ENCODE data around the gene CCR7. TPM values are rescaled to one million over a fixed set of nuclear protein-coding genes. Genes with fewer than 3 reads are reported as not detected.

The CCR7 gene
- total RNA-seq, 6 experiments from 2014 or later, result 0.12 to 0.58 (median 0.28) TPM; not detected in 2

DNA sequence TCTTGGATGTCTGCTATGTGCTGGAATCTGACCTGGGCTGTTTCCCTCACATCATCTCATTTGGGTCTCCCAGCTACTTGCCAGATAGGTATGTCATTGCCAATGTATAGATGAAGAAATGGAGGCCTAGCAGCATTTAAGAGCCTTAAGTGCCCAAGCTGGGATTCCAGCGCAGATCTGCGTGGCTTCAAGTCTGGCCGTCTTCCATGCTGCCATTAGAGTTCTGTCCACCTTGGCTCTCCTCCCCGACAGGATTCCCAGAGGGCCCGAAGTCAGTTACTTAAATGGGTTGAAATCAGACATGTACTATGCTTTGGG lies 33.0 kb upstream of the CCR7 start:
- peak overlapping the region; percentile 59 to 81 (median 68) for H3K27ac ChIP-seq
- intact Hi-C loops (cut with DNase I), result no loop called here
- H3K4me1 ChIP-seq, result peaks cover 0 to 26% (median 9%) of the 10 kb centered on the region in 4 donors
- no peak overlapping the region for H3K4me3 ChIP-seq
- 60% methylated on average over 5 of the region's 5 CpGs for WGBS (ENCODE audit: insufficient coverage, low coverage, low lambda C conversion rate, missing lambda C conversion rate)
- DNase-seq (no peak), ATAC-seq (no peak)
- no peaks in the 10 kb centered on the region for H3K27me3 ChIP-seq
- TF ChIP-seq CTCF (IDR thresholded peaks at IDR 0.05) (no peak), POLR2A (IDR thresholded peaks at IDR 0.05) (no peak)
- H3K36me3 ChIP-seq, result no peaks in the 10 kb centered on the region
- no peaks in the 10 kb centered on the region for H3K9me3 ChIP-seq

DNA sequence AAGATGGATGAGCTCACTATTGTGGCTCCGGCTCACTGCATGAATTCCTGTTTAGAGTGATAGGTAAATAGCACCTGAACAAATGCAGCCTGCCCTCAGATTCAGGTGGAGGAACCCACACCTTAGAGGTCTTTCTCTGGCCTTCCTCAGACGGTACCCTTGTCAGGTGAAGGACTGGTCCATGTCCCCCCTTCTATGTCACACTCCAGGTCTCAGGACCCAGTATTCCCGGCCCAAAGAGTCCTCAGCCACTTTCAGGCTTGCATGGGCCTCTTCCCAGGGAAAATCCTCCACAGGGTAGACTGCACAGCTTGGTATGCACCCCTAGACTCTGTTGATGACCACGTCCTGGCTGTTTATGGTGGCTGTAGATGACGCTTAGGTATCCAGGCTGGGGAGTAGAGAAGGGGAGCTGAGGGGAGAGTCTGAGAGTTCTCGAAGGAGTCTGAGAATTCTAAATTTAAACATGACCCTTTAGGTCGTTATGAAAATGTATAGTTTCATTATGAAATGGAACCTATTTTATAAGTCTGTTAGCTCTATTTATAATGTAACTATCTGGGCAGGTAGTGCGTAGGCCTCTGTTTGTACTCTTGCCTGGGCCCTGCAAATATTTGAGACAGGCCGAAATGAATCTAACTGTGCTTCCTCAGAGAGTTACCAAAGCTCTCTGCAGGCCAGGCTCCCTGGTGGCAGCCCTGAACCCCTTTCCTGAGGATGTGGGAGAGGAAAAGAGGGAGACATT lies 32.5 kb upstream of the CCR7 start:
- intact Hi-C loops (cut with DNase I), result no loop called here
- WGBS (ENCODE audit: insufficient coverage, low coverage, low lambda C conversion rate, missing lambda C conversion rate), result 82% methylated on average over 6 of the region's 9 CpGs
- Histone ChIP-seq H3K36me3 (no peaks in the 10 kb centered on the region), H3K9me3 (no peaks in the 10 kb centered on the region), H3K27me3 (no peaks in the 10 kb centered on the region), H3K4me1 (peaks cover 0 to 26% (median 9%) of the 10 kb centered on the region in 4 donors), H3K27ac (peak overlapping the region; percentile 59 to 81 (median 68)), H3K4me3 (no peak overlapping the region)
- DNase-seq, result no peak
- TF ChIP-seq CTCF (IDR thresholded peaks at IDR 0.05) (no peak), POLR2A (IDR thresholded peaks at IDR 0.05) (no peak)
- no peak for ATAC-seq

GRCh38 chr17:40597156-40597555 lies 31.9 kb upstream of the CCR7 start:
- Histone ChIP-seq H3K36me3 (no peaks in the 10 kb centered on the region), H3K9me3 (no peaks in the 10 kb centered on the region), H3K27me3 (no peaks in the 10 kb centered on the region), H3K4me1 (peaks cover 0 to 26% (median 9%) of the 10 kb centered on the region in 4 donors), H3K27ac (peak overlapping the region in 1 of 3 donors; percentile 81), H3K4me3 (no peak overlapping the region)
- intact Hi-C loops (cut with DNase I), result no loop called here
- WGBS (ENCODE audit: insufficient coverage, low coverage, low lambda C conversion rate, missing lambda C conversion rate), result 83% methylated on average over 3 of the region's 3 CpGs
- no peak for DNase-seq
- no peak for TF ChIP-seq CTCF (IDR thresholded peaks at IDR 0.05)
- no peak for TF ChIP-seq POLR2A (IDR thresholded peaks at IDR 0.05)
- ATAC-seq, result no peak

DNA sequence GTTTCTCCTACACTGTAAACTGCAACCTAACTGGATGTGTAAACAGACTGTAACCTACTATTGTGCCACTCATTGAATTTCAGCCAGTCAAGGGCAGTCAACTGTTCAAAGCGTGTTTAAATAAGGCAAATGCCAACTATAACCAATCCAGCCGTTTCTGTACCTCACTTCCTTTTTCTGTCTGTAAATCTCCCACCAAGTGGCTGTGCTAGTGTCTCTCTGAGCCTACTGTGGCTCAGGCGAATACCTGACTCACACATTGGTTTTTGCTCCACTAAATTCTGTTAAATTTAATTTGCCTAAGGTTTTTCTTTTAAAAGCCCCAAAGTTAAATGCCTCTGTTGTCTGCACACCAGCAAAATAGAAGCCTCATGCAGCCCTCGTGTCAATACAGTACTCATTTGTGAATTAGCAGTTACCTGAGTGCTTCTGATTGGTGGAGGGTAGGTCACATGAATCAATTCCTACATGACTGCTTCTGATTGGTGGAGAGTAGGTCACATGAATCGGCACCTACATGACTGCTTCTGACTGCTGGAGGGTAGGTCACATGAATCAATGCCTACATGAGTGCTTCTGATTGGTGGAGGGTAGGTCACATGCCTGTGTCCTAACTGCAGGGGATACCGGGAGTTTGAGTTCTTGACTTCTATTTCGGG lies 31.1 kb upstream of the CCR7 start:
- no peaks in the 10 kb centered on the region for H3K9me3 ChIP-seq
- H3K4me3 ChIP-seq, result no peak overlapping the region
- H3K27me3 ChIP-seq, result no peaks in the 10 kb centered on the region
- intact Hi-C loops (cut with DNase I), result no loop called here
- H3K4me1 ChIP-seq, result peaks cover 0 to 26% (median 9%) of the 10 kb centered on the region in 4 donors
- ATAC-seq (peak; percentile 80 to 89 (median 84)), DNase-seq (no peak)
- H3K36me3 ChIP-seq, result no peaks in the 10 kb centered on the region
- peak overlapping the region in 2 of 3 donors; percentile 66 to 74 for H3K27ac ChIP-seq
- TF ChIP-seq POLR2A (IDR thresholded peaks at IDR 0.05), result no peak
- no peak for TF ChIP-seq CTCF (IDR thresholded peaks at IDR 0.05)
- WGBS (ENCODE audit: insufficient coverage, low coverage, low lambda C conversion rate, missing lambda C conversion rate), result 56% methylated on average over 7 of the region's 7 CpGs
